Eye (tissue), 1 donor: ENCODE results near the gene PDIA6.

Experiments used
- DNase-seq: peaks from one replicate; pipeline ENCODE4 v3.0.0-alpha.2; 2015

Gene PDIA6

GRCh38 chr2:10778724-10779115 lies 33.9 kb downstream of the PDIA6 start:
- no peak for DNase-seq

- no peak for DNase-seq
Observed at GRCh38 chr2:10777842-10778723, 34.5 kb downstream of the PDIA6 start.

GRCh38 chr2:10777111-10777841 lies 35.3 kb downstream of the PDIA6 start:
- no peak for DNase-seq

- no peak for DNase-seq
Observed at GRCh38 chr2:10776231-10776977, 36.2 kb downstream of the PDIA6 start.

- DNase-seq: no peak
Observed at GRCh38 chr2:10775831-10776230, 36.8 kb downstream of the PDIA6 start.

GRCh38 chr2:10775021-10775780 lies 37.4 kb downstream of the PDIA6 start:
- peak; percentile 17 for DNase-seq

- peak; percentile 40 for DNase-seq
Observed at GRCh38 chr2:10774394-10774793, 38.2 kb downstream of the PDIA6 start.

GRCh38 chr2:10773821-10774341 lies 38.7 kb downstream of the PDIA6 start:
- DNase-seq: no peak

- no peak for DNase-seq
Observed at GRCh38 chr2:10772868-10773215, 39.7 kb downstream of the PDIA6 start.

GRCh38 chr2:10772201-10772867 lies 40.3 kb downstream of the PDIA6 start:
- DNase-seq: no peak

- DNase-seq: no peak
Observed at GRCh38 chr2:10771786-10772185, 40.8 kb downstream of the PDIA6 start.

GRCh38 chr2:10770956-10771750 lies 41.4 kb downstream of the PDIA6 start:
- DNase-seq: no peak

- no peak for DNase-seq
Observed at GRCh38 chr2:10768063-10768507, 44.5 kb downstream of the PDIA6 start.

GRCh38 chr2:10765914-10766313 lies 46.7 kb downstream of the PDIA6 start:
- no peak for DNase-seq

GRCh38 chr2:10765461-10765860 lies 47.1 kb downstream of the PDIA6 start:
- no peak for DNase-seq

GRCh38 chr2:10764896-10765295 lies 47.7 kb downstream of the PDIA6 start:
- DNase-seq: no peak

GRCh38 chr2:10764096-10764785 lies 48.3 kb downstream of the PDIA6 start:
- peak; percentile 48 for DNase-seq

GRCh38 chr2:10763461-10763800 lies 49.2 kb downstream of the PDIA6 start:
- DNase-seq: no peak

GRCh38 chr2:10762651-10763460 lies 49.7 kb downstream of the PDIA6 start:
- no peak for DNase-seq

- no peak for DNase-seq
Observed at GRCh38 chr2:10761591-10761990, 51.0 kb downstream of the PDIA6 start.
